RPMI8226 (cell line): ENCODE data around the gene JAK1.

Source experiments
- DNase-seq: peaks from one replicate; pipeline ENCODE4 v3.0.0-alpha.2; 2015

JAK1 gene

GRCh38 chr1:64979358-64979757, 13.0 kb upstream of the JAK1 start:
- DNase-seq, result no peak

DNA sequence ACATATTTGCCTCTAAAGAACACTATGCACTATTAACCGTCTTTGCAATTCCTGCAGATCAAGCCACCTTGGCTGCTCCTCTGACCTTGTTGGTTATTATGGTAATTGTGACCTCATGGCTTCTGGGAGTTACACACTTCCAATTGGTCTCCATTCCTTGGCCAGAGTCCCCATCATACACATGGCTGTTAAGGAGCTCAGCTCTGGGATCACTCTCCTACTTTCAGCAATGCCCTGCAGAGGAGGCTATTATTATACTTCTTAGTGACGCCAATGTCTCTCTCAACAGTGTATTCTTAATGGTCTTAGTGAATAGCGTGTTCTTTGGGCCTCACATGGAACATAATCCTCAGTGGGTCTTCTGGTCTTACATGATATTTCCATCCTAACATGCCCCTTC, 10.0 kb upstream of the JAK1 start:
- DNase-seq, result no peak

DNA sequence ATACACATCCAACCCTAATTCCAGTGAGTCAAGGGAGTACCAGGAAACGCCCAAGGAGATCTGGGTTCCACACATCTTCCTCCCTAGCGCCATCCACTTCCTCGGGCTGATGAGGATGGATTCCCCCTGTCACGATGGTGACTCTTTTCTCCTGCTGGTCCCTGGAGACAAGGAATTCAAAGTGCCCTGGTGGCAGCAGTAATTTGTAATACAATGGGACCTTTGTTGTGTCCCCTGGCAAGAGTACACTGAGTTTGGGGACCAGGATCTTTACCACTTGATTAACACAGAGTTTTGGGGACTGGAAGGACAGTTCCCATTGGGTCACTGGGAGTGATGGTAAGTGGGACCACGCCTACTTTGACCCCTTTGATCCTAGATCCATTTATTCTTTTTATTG, 9.4 kb upstream of the JAK1 start:
- no peak for DNase-seq

GRCh38 chr1:64975127-64975526, 8.8 kb upstream of the JAK1 start:
- no peak for DNase-seq

DNA sequence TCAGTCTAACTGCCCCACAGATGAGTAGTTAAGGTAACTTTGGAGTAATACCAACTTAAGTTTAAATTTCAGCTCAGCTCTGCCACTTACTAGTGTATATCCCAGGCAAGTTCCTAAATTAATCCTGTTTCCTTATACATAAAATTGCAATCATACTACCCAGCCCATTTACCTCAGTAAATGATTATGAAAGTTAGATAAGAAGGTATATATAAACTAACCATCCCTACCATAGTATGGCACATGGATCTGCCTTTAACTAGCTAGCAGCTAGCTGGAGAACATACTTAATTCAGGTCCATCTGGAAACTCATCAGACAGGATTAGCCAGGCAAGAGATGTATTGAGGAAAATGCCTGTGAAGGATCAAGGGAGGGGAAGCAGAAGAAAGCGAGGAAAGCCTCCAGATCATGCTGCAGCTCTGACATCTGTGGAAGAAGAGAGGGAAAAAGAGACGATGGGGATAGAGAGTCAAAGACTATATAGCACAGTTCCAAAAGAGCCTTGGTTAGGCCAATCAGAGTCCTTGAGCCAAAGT, 8.0 kb upstream of the JAK1 start:
- no peak for DNase-seq

DNA sequence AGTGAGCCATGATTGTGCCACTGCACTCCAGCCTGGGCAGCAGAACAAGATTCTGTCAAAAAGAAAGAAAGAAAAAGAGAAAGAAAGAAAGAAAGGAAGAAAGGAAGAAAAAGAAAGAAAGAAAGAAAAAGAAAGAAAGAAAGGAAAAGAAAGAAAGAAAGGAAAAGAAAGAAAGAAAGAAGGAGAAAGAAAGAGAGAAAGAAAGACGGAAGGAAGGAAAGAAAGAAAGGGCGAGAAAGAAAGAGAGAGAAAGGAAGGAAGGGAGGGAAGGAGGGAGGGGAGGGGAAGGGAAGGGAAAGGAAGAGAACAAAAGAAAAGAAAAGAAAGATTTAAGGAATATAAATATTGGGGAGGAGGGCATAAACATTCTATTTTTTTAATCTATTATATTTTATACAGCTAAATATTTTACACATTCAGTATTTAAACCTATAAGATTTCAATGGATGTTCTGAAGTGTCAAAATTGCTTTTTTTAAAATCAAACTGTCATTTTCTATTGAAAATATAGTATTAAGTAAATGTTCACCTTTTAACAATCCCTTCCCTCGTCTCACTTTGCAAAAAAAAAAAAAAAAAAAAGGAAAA, 6.8 kb upstream of the JAK1 start:
- DNase-seq, result no peak

DNA sequence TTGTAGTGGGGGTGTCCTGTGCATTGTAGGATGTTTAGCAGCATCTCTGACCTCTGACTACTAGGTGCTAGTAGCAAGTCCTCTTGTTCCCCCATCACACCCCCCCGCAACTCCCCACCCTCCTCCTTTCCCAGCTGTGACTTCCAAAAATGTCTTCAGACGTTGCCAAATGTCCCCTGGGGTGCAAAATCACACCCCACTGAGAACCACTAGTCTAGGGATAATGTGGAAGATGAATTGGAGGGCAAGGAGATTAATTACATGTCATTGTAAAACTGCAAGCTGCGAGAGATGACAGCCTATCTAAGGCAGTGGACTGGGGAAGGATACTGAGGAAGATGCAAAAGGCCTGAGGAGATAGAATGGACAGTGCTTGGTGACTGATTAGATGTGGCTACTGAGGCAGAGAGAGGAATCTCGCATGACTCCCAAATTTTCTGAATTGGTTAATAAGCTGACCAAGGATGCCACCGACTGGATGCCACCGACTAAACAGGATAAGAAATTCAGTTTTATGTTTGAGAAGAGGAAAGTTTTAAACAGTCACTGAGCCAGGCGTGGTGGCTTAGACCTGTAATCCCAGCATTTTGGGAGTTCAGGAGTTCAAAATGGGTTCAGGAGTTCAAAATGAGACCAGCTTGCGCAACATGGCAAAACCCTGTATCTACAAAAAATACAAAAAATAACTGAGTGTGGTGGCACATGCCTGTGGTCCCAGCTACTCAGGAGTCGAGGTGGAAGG, 3.1 kb upstream of the JAK1 start:
- no peak for DNase-seq

DNA sequence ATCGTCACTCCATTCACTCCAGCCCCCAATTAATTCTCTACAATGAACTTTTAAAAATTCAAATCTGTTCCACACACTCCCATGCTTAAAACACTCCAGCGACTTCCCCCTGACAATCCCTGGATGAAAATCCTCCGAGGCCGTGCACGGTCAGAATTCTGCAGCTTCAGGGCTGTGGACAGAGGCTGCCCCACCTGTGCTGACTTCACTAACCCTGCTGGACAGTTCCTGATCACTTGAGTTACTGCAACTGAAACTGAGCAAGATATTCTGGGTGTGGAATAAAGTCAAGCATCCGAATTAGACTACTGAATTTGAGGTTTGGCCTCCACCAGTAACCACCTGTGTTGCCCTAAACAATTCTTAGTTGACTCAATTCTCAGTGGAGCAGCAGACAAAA, 1.0 kb upstream of the JAK1 start:
- DNase-seq, result peak; percentile 50

DNA sequence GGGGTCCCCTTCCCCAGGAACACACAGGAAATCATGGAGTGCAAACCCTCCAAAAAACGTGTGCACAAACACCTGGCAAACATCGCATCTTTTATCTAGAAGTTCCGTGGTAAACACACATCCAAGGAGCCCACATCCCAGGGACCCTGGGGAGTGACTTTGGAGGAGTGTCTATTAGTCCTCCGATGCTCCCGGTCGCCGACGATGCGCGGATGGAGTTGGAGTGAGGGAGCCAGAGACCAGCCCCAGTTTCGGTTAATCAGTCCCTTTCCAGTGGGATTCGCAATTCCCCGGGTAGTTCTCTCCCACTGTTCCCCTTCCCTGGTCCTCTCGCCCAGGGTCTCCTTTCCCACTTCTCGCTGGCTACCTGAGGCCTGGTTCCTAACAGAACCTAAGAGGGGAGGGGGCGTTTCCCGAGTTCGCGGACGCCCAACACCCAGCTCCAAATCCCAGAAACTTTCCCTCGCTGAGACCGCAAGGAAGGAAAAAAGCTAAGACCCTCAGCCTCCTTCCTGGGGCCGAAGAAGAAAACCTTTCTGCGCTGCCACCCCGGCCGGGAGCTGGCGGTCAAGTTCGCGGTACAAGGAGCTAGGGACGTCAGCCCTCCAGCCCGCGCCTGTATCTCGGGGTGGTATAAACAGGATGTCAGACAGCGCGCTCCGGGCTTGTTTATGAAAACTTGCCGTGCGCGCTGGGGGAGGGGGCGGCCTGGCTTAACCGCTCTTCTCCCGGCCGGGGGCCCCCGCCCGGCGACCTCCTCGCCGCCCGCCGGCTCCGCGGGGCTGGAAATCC, 787 bp downstream of the JAK1 start:
- DNase-seq, result peak; percentile 80

DNA sequence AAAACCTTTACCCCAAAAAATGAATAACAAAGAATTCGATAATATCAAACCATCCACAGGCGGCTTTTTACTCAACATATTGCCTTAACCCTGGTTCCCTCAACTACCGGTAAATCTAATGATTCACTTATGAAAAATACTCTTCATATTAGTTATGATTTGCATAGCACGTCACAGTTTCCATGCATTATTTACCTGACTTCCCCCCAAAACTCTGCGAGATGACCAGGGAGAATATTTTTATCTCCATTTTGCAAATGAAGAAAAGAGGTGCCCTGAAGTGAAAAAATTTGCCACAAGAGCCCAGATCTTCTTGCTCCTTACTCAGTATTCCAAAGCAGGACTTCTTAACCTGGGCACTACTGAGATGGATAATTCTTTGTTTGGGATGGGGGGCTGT, 2.9 kb downstream of the JAK1 start:
- DNase-seq, result no peak

GRCh38 chr1:64962441-64962840, 3.9 kb downstream of the JAK1 start:
- no peak for DNase-seq

DNA sequence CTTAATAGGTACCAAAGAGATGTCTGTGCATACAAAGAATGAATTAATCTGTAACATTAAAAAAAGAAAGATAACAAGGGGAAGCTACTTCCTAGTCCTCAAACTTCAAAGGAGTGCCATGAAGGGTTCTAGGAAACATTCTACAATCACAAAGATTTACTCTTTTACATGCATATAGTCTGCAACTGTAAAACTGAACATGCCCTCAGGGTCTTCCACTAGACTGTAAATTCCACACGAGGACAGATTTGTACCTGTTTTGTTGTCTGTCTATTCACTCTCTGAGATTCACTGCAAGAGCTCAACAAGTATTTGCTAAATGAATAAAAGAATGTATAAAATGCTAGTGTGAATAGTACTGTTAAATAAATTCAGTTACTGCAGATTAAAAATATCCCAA, 4.4 kb downstream of the JAK1 start:
- DNase-seq, result no peak

- no peak for DNase-seq
Measured at GRCh38 chr1:64960731-64961130, 5.6 kb downstream of the JAK1 start.

GRCh38 chr1:64959986-64960385, 6.4 kb downstream of the JAK1 start:
- DNase-seq, result no peak

DNA sequence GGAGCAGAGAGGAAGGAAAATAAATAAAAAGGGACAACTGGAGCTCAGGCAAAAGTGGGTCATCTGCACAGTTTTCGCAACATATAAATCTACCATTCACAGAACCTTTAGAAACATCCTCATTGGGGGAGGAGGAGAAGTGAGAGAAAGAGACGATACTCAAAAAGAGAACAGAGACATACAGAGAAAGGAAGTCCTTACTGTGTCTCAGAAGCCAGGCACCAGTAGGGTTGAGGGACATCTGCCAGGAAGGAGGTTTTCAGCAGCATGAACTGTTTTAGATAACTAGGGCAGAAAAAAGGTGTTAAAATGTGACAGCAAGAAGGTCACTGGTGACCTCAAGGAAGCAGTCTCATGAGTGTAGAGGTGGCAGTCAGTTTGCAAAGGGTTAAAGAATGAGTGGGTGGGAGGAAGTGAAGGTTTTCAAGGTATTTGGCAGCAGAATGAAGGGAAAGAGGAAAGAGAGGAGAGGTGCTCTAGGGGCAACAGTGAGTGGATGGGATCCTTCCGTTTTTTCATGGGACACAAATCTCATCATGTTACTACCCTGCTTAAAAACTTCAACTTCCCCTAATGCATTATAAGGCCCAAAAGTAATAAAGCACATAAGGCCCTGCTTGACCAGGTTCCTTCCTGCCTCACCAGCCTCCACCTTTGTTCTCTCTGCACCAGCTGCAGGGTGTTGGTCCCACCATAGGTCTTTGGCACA, 9.5 kb downstream of the JAK1 start:
- no peak for DNase-seq

DNA sequence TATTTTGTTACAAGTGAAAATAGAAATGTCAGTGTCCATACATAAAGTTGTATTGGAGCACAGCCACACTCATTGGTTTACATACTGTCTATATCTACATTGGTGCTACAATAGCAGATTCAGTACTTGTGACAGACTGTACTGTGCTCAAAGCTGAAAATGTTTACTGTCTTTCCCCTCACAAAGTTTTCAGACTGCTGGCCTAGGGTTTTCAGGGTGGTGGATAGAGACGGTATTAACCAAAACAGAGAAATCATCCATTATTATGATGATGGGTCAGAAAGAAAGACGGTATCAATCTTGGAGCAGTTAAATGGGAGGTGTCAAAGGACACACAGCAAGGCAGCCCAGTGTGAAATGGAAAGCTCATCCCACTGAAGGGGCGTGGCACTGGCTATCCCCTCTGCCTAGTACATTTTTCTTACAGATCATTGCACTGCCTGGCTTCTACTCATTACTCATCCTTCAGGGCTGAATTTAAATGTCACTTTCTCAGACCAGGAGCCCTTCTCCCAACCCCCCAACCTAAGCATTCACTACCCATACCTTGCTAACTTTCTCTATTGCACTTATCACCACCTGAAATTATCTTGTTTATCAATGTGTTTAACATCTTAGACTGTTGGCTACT, 10.2 kb downstream of the JAK1 start:
- DNase-seq, result no peak

DNA sequence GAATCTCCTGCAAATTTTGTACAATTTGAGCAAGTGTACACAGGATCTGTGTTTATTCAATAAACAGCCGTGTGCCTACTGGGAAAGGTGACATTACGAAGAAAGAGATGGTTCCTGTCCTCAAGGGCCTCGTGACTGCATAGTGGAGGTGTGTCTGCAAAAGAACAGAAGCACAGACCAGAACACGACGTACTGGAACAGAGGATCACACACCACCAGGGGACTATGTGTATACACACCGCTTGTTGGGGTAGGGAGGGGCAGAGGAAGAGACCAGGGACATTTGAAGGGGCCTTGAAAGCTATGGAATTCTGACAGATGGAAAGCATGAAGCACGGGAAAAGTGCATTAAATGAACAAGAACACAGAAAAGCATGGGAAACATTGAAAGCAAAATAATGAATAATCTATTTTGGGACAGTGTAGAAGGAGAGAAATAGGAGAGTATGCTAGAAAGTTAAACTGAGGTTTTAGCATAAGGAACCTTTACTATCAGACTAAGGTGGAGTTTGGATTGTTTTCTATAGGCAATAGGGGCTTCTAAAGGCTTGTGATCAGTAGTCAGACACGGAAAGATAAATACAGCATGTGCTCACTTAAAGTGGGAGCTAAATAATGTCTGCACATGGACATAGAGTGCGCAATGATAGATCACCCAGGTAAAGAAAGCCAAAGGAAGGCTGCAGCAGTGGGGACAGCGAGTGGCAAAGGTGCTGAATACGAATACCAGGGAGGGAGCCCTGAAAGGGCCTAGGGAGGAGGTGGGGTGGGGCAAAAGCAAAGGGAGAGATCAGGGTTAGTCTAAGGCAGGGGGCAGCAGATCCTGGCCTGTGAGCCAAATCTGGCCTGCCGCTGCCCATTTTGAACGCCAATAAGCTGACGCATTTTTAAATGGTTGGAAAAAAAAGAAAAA, 11.0 kb downstream of the JAK1 start:
- no peak for DNase-seq

GRCh38 chr1:64953241-64953640, 13.1 kb downstream of the JAK1 start:
- no peak for DNase-seq

DNA sequence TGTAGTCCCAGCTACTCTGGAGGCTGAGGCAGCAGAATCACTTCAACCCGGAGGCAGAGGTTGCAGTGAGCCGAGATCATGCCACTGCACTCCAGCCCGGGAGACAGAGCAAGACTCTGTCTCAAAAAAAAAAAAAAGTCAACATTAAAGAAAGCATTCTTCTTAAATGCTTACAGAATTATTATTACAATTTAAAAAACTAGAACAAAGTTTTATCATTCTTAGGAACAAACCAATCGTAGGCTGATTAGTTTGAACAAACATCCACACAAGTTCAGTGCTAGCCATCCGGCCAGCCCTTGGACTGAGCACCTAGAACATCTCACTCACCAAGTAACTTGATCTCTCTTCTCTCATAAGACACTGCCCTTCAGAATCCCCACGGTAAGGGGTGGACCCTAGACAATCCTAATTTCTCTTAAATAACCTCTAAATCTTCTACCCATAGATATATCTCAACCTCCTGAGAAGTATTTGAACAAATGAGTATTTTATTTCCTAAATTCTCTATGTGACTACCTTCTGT, 16.0 kb downstream of the JAK1 start:
- DNase-seq, result no peak

DNA sequence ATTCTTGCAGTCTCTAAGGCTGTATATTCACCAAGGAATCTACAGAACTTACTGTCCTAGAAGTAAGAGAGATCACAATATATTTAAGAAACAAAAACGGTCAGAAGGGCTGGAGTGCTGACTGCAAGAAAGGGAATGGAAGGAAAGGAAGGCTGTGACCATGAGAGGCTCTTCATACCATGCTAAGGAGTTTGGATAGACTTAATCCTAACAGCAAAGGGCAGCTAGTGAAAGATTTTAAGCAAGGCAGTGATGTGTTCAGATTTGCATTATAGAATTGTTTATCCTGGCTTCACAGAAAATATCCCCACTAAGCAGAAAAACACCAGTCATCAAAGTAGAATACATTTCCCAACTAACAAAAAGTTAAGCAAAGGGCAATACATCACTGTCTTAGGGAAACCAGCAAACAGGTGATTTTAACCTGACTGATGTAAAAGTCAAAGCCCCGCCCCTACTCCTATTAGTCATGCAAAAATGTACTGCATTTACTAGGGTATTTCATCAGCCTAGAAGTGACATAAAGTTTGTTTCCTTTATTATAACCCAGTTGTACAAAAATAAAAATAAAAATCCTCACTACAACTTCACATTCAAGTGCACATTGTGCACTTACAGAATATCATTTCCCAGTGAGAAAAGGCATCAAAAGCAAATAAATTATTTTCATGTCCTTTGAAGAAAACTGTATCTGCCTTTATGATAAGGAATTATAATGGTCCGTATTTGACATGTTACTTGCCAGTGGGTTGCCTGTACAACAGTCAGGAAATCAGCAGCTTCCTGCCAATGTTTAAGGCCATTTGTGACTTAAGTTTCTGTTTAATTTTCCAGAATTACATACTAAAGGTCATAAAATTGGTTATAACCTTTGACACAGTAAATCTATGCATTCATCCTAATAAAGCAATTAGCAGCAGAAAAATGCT, 17.2 kb downstream of the JAK1 start:
- no peak for DNase-seq
